HG03378 (cell line): ENCODE results near the gene CCR3.

Source experiments
- ATAC-seq: cut with Tn5 transposase; IDR thresholded peaks from one replicate; pipeline ENCODE4 v1.9.1; 2021; ENCODE audit warnings: mild to moderate bottlenecking, moderate library complexity; ENCODE audit not compliant: unreplicated experiment

CCR3 gene

GRCh38 chr3:46218196-46218709, 24.0 kb upstream of the CCR3 start:
- no peak for ATAC-seq

- ATAC-seq, result no peak
Observed at GRCh38 chr3:46221391-46221790, 20.9 kb upstream of the CCR3 start.

- ATAC-seq, result no peak
Observed at GRCh38 chr3:46221938-46222337, 20.3 kb upstream of the CCR3 start.

GRCh38 chr3:46222435-46223161, 19.7 kb upstream of the CCR3 start:
- ATAC-seq, result no peak

GRCh38 chr3:46228260-46229242, 13.7 kb upstream of the CCR3 start:
- ATAC-seq, result no peak

GRCh38 chr3:46231323-46231722, 10.9 kb upstream of the CCR3 start:
- ATAC-seq, result no peak

- no peak for ATAC-seq
Observed at GRCh38 chr3:46233194-46233593, 9.1 kb upstream of the CCR3 start.

GRCh38 chr3:46235425-46235824, 6.8 kb upstream of the CCR3 start:
- no peak for ATAC-seq

GRCh38 chr3:46236294-46237054, 5.8 kb upstream of the CCR3 start:
- ATAC-seq, result no peak

GRCh38 chr3:46238386-46238785, 3.9 kb upstream of the CCR3 start:
- no peak for ATAC-seq

- ATAC-seq, result no peak
Observed at GRCh38 chr3:46239301-46239938, 2.8 kb upstream of the CCR3 start.

GRCh38 chr3:46239952-46240351, 2.3 kb upstream of the CCR3 start:
- ATAC-seq, result no peak

GRCh38 chr3:46243560-46243959, 1.3 kb downstream of the CCR3 start:
- no peak for ATAC-seq

GRCh38 chr3:46245146-46245545, 2.9 kb downstream of the CCR3 start:
- no peak for ATAC-seq

- ATAC-seq, result no peak
Observed at GRCh38 chr3:46252980-46253379, 10.7 kb downstream of the CCR3 start.

GRCh38 chr3:46258525-46258924, 16.3 kb downstream of the CCR3 start:
- no peak for ATAC-seq

GRCh38 chr3:46261926-46262594, 19.8 kb downstream of the CCR3 start:
- ATAC-seq, result no peak

GRCh38 chr3:46264002-46264401, 21.7 kb downstream of the CCR3 start:
- no peak for ATAC-seq

- ATAC-seq, result no peak
Observed at GRCh38 chr3:46266598-46266997, 24.3 kb downstream of the CCR3 start.

- no peak for ATAC-seq
Observed at GRCh38 chr3:46269556-46269955, 27.3 kb downstream of the CCR3 start.
